G401 (cell line): ENCODE measurements around the gene SDF4. TPM values are rescaled to one million over a fixed set of nuclear protein-coding genes. Genes with fewer than 3 reads are reported as not detected.
"Not testable (repeated sequence)": the region's sequence is repeated elsewhere in the genome, so short reads cannot be mapped to it uniquely, and the experiment has no call there.

Experiments used
- DNase-seq: peaks from one replicate; pipeline ENCODE4 v3.0.0-alpha.2; 2015; ENCODE audit warnings: low spot score
- in situ Hi-C: cut with HindIII; loops from 2 replicates; pipeline ENCODE4 v1.10.0; 2016; ENCODE audit warnings: low sequenced_read_pairs, mixed read lengths
- total RNA-seq: library from RNA; depleted of rRNA; stranded (reverse); fragments of >200 nt; shearing (Covaris generic); gene quantifications from 2 replicates; pipeline ENCODE4 v1.2.3, GENCODE V29; 2014

The SDF4 gene
- total RNA-seq, 1 experiment from 2014 or later, result 92.4 TPM

GRCh38 chr1:1204425-1204920 is 27.3 kb downstream of the SDF4 start:
- in situ Hi-C loops, result no loop called here
- DNase-seq, result no peak

- in situ Hi-C loops, result no loop called here
- no peak for DNase-seq
Observed at GRCh38 chr1:1203561-1204424, 28.0 kb downstream of the SDF4 start.

DNA sequence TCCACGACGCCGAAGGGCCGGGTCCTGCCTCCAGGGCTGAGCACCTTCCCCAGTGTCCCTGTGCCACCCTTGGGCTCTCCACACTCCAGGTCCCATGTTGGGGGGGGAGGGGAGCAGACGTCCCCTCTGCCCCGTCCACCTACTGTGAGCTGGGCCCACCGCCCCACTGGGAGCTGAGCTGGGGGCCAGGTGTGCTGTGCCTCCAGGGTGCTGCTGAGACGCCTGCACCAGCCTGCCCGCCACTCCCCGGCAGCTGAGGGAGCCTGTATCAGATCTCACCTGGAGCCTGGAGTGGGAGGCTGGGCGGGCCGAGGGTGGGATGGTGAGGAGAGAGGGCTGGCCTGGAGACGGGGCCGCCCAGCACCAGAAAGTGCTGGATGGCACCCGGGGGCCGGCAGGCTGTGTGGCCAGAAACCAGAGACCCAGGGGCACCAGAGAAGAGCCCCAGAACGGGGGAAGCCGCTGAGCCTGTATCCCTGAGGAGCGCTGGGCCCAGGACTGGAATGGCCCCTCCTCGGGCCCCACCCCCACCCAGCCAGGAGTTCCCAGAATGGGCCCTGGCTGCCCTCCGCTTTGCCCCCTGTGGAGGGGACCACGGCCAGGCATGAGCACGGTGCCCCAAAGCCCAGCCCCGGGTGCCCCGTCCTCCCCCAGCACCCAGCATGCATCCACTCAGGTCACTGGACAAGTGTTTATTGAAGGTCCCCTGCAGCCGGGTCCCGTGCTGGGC is 28.8 kb downstream of the SDF4 start:
- in situ Hi-C loops, result no loop called here

GRCh38 chr1:1200876-1201810 is 30.7 kb downstream of the SDF4 start:
- DNase-seq, result no peak
- in situ Hi-C loops, result no loop called here

More for the DNA sequence above, 28.8 kb downstream of the SDF4 start:
- no peak for DNase-seq

DNA sequence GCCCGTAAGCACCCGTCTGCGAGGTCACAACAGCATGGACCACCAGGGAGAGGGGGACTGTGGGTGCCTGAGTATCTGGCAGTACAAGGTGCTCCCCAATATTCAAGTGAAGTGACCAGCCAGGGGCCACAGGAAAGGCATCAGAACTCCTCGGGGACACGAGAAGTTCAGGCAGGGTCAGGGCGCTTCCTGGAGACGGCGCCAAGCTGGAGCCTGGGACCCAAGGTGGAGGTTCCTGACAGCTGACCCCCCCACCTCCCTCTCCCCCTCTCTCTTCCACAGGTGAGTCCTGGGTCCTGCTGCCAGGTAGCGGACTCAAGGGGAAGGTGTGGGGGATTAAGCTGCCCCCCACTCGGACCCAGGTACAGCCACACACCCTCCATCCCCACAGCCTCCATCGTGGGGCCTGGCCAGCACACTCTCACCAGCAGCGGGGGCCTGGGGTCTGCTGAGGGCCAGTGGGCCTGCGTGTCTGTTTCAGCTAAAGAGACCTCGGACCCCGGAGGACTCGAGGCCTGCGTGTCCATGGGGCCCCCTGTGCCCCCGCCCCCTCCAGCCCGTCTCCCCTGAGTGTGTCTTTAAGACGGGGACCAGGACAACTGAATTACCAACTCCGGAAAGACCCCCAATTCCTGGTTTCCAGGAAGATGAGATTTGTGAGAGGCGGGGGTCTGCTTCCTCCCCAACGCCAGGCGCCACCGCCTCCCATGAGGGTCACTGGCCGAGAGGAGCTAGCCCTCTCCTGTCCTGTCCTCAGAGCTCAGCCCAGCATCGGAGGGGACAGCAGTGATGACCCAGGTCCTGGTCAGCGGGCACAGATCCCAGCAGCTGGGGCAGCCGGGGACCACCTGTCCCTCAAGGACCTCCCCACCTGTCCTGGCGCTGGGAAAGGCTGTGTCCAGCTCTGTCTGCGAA is 31.6 kb downstream of the SDF4 start:
- in situ Hi-C loops, result no loop called here

DNA sequence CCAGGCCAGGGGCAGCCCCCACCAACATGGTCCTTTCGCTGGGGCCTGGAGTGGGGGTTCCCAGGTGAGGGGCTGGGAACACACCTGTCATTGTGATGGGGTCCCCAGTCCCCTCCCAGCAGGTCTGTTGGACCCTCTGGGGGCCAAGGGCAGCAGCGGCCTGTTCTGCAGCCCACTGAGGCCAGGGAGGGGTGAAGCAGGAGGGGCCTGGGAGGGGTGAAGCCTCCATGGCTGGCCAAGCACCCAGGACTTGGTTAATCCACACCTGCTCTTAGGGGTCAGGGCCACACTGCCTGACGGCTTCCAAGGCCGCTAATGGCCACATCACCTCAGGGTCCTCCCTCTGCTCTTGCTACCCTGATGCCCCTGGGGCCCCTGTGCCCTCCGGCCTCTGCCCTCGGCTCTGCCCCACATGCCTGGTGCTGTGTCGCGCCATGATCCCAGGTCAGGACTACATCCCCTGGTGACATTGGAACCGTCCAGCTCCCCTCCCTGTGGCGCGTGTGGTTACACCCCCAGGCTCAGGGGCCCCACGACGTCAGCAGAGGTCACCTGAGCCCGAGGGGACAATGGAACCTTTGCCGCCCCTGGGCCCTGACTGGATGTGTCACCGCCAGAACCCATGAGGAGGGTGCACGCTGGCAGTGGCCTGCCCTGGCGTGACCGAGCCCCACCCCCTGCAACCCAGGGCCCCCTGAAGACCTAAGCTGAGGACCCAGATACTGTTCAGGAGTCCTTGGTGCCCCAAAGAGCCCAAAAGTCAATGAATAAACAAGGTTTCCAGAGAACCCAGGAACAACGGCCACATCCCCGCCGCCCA is 32.5 kb downstream of the SDF4 start:
- in situ Hi-C loops, result no loop called here
- no peak for DNase-seq

More for the DNA sequence above, 31.6 kb downstream of the SDF4 start:
- DNase-seq, result no peak

DNA sequence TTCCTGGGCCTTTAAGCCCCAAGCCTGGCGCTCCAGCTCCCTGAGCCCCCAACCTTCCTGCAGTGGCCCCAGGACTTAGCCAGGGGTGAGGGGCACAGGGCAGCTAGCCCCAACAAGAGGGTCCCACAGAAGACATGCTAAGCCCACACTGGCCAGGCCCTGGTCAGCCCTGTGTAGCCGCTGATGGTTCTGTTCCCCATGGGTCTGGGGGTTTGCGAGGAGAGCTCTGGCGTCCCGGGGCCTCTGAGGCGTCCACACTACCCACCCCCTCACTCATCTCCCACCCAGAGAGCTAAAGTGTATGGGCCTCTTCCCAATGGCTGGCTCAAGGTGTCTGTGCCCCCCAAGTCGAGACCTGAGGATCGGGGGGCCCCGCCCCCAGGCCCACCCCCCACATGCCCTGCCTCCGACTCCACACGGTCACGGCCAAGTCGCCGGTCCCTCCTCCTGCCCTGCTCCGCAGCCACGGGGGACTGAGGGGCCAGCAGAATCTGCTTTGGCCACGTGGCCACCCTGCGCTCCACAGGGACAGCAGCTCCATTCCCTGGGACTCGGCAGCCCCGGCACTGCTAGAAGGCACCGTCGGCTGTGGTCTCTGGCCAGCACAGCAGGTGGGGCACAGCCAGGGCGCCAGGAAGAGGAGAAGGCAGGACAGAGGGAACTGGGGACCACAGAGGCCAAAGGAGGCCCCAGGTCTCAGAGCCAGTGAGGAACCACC is 33.2 kb downstream of the SDF4 start:
- in situ Hi-C loops, result no loop called here
- DNase-seq, result no peak

DNA sequence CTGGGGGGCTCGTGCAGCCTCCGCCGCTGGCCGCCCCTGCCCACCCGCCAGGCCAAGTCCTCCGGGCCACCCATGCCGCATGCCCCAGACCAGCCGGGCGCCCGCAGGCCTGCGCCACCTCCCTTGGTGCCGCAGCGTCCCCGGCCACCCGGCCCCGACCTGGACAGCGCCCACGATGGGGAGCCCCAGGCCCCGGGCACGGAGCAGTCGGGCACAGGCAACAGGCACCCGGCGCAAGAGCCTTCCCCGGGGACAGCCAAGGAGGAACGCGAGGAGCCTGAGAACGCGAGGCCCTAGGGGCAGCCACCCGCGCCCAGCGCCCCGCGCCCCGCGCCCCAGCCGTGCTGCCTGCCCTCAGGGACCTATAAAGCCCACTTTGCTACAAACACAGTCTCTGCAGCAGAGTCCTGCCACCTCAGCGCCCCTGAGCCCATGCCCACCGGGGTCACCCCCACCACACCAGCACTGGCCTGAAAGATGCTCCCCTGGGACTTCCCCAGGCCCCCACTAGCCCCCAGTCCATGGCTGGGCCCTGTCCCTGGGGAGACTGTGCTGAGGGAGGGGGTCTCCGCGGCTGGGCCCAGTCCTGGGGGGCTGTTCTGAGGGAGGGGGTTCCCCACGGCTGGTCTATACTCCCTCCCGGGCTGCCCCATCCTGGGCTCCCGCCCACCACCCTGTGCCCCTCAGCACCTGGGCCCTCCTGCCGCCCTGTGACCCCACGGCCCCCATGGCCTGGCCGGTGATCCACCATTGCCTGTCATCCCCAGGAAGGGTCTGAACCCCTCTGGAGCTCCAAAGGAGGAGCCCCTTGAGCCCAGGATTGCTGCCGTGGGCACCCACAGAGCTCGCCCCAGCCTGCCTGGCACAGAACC is 34.0 kb downstream of the SDF4 start:
- in situ Hi-C loops, result no loop called here
- DNase-seq, result no peak

GRCh38 chr1:1197188-1197500 is 34.7 kb downstream of the SDF4 start:
- DNase-seq, result no peak
- in situ Hi-C loops, result no loop called here

DNA sequence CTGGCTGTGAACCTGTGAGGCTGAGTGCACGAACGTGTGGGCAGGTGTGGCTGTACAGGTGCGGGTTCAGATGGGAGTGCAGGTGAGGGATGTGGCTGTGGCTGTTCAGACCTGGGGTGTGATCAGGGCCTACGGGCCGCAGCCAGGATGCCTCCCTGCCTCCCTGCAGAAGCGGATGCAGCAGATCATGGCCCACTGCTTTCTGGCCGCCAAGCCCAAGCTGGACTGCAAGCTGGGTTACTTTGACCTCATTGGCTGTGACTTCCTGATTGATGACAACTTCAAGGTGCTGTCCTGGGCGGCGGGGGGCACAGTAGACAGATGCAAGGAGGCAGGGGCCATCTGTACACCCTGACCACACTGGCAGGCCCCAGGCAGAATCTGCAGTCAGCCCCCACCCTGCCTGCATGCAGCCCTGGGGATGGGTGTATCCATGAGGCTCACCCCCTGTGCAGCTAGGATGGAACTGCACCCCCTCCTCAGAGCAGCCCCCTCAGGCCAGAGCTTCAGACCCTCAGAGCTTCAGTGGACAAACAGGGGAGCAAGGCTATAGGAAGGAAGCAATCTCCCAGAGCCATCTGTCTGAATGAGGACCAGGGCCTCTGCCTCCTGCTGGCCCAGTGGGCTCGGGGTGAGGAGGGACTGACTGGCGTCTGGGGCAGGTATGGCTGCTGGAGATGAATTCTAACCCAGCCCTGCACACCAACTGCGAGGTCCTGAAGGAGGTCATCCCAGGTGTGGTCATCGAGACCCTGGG is 35.2 kb downstream of the SDF4 start:
- DNase-seq, result no peak
- in situ Hi-C loops, result no loop called here

DNA sequence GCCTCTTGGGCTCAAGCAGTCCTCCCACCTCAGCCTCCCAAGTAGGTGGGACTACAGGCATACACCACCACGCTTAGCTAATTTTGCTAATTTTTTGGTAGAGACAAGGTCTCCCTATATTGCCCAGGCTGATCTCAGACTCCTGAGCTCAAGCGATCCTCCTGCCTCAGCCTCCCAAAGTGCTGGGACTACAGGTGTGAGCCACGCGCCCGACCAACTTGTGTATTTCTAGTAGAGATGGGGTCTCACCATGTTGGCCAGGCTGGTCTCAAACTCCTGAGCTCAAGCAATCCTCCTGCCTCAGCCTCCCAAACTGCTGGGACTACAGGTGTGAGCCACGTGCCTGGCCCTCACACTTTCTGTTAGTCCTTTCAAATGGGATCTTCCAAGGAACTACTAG is 36.1 kb downstream of the SDF4 start:
- in situ Hi-C loops, DNase-seq: not testable (repeated sequence)

DNA sequence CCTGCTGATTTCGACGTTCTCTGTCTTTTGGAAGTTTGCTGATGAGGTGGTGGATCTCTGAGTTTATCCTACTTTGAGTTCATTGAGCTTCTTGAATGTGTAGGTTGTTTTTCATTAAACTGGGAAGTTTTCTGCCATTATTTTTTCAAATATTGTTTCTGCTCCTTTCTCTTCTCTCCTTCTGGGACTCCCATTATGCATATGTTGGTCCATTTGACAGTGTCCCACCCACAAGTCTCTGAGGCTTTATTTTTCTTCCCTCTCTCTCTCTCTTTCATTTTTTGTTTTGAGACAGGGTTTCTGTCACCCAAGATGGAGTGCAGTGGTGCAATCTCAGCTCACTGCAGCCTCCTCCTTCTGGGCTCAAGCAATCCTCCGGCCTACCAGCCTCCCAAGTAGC is 37.1 kb downstream of the SDF4 start:
- no peak for DNase-seq
- in situ Hi-C loops, result no loop called here

- no peak for DNase-seq
- in situ Hi-C loops, result no loop called here
Observed at GRCh38 chr1:1191734-1192133, 40.1 kb downstream of the SDF4 start.

DNA sequence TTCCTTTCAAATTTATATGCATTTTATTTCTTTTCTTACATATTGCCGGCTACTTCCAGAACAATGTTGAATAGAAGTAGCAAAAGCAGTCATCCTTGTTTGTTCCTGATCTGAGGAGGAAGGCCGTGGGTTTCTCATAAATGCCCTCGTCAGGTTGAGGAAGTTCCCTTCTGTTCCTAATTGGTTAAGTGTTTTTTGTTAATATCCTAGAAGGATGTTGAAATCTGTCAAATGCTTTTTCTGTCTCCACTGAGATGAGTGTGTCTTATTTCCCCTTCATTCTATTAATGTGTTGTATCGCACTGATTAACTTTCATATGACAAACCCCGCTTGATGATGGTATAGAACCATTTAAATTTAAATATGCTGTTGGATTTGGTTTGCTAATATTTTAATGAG is 42.7 kb downstream of the SDF4 start:
- no peak for DNase-seq
- in situ Hi-C loops, result no loop called here

GRCh38 chr1:1187938-1188337 is 43.9 kb downstream of the SDF4 start:
- no peak for DNase-seq
- in situ Hi-C loops, result no loop called here
